Calu3 (cell line): ENCODE results near the gene SMIM45.

Experiments
- BruUV-seq: library from RNA; stranded (reverse); fragments of 400-500 nt; replicated peaks from 2 replicates; lab custom pipeline; 2021; lab: Mats Ljungman, UMichigan
- CTCF ChIA-PET: fragments of 300-600 bp; sonication (Branson Sonifier 250); formaldehyde crosslinking; loops from one replicate; lab custom pipeline; 2022; ENCODE audit warnings: antibody characterized with exemption; lab: Charles Lee
- DNase-seq: peaks from one replicate; pipeline ENCODE4 v3.0.0; 2022
- H3K27ac Mint-ChIP-seq: one replicate; pipeline ENCODE4 v1.8.0; 2022; ENCODE audit warnings: mixed read lengths; ENCODE audit not compliant: unreplicated experiment
- H3K27me3 Mint-ChIP-seq: one replicate; pipeline ENCODE4 v1.8.0; 2022; ENCODE audit warnings: mixed read lengths; ENCODE audit not compliant: unreplicated experiment
- H3K36me3 Mint-ChIP-seq: one replicate; pipeline ENCODE4 v1.8.0; 2022; ENCODE audit warnings: mild to moderate bottlenecking, moderate library complexity, mixed read lengths; ENCODE audit not compliant: insufficient read depth, unreplicated experiment
- H3K4me1 Mint-ChIP-seq: one replicate; pipeline ENCODE4 v1.8.0; 2022; ENCODE audit warnings: mild to moderate bottlenecking, low read depth, mixed read lengths; ENCODE audit not compliant: unreplicated experiment
- H3K4me3 Mint-ChIP-seq: one replicate; pipeline ENCODE4 v1.8.0; 2022; ENCODE audit warnings: mild to moderate bottlenecking, low read depth, moderate library complexity, mixed read lengths; ENCODE audit not compliant: unreplicated experiment
- H3K9me3 Mint-ChIP-seq: one replicate; pipeline ENCODE4 v1.8.0; 2022; ENCODE audit warnings: low read depth, mixed read lengths; ENCODE audit not compliant: unreplicated experiment
- CTCF ChIP-seq: fragments of 200-600 bp; IDR thresholded peaks from one replicate; pipeline ENCODE4 v1.8.0; 2022; ENCODE audit warnings: antibody characterized with exemption; ENCODE audit not compliant: unreplicated experiment
- intact Hi-C: fragments of 100-400 bp; cut with micrococcal nuclease; formaldehyde crosslinking; loops from one replicate; pipeline ENCODE4 v1.10.0; 2022; ENCODE audit not compliant: unreplicated experiment

SMIM45 gene

GRCh38 chr22:41982865-41983264, 30.9 kb downstream of the SMIM45 start:
- intact Hi-C loops = no loop called here
- Mint-ChIP-seq H3K27ac (no peak overlapping the region), H3K27me3 (peaks cover 51% of the 10 kb centered on the region), H3K4me1 (no peaks in the 10 kb centered on the region), H3K9me3 (no peaks in the 10 kb centered on the region), H3K36me3 (no peaks in the 10 kb centered on the region), H3K4me3 (no peak overlapping the region)
- CTCF ChIA-PET = no interaction called here
- BruUV-seq = no TSS peak
- DNase-seq = no peak
- TF ChIP-seq CTCF = no peak

GRCh38 chr22:41983513-41984405, 31.8 kb downstream of the SMIM45 start:
- BruUV-seq = no TSS peak
- intact Hi-C loops = no loop called here

GRCh38 chr22:41987276-41987675, 35.3 kb downstream of the SMIM45 start:
- no TSS peak for BruUV-seq
- no peaks in the 10 kb centered on the region for H3K9me3 Mint-ChIP-seq
- no peaks in the 10 kb centered on the region for H3K36me3 Mint-ChIP-seq
- no peak overlapping the region for H3K4me3 Mint-ChIP-seq
- no peak for DNase-seq
- intact Hi-C loops = no loop called here
- H3K27me3 Mint-ChIP-seq = peaks cover 31% of the 10 kb centered on the region
- H3K27ac Mint-ChIP-seq = no peak overlapping the region
- no peak for TF ChIP-seq CTCF
- no peaks in the 10 kb centered on the region for H3K4me1 Mint-ChIP-seq
- CTCF ChIA-PET = interaction anchor here (0.6 to 0.7 kb wide), 2 partner anchors 17 to 220 kb away, joined by 3 to 4 read pairs; no protein-coding TSS in a partner anchor

More at GRCh38 chr22:41983513-41984405, 31.8 kb downstream of the SMIM45 start:
- H3K27me3 Mint-ChIP-seq = peaks cover 43% of the 10 kb centered on the region
- CTCF ChIA-PET = no interaction called here
- no peak overlapping the region for H3K4me3 Mint-ChIP-seq
- no peaks in the 10 kb centered on the region for H3K4me1 Mint-ChIP-seq
- TF ChIP-seq CTCF = no peak
- H3K36me3 Mint-ChIP-seq = no peaks in the 10 kb centered on the region
- H3K9me3 Mint-ChIP-seq = no peaks in the 10 kb centered on the region
- no peak overlapping the region for H3K27ac Mint-ChIP-seq
- DNase-seq = no peak

GRCh38 chr22:41989246-41989645, 37.3 kb downstream of the SMIM45 start:
- CTCF ChIA-PET = interaction anchor here (1.1 kb wide), 1 partner anchor 9 kb away, joined by 4 read pairs; the partner anchor contains the start of gene WBP2NL
- Mint-ChIP-seq H3K4me1 (no peaks in the 10 kb centered on the region), H3K4me3 (no peak overlapping the region), H3K27me3 (peaks cover 25% of the 10 kb centered on the region), H3K36me3 (no peaks in the 10 kb centered on the region), H3K27ac (no peak overlapping the region), H3K9me3 (no peaks in the 10 kb centered on the region)
- intact Hi-C loops = no loop called here
- no peak for DNase-seq
- TF ChIP-seq CTCF = no peak
- BruUV-seq = no TSS peak
